ENCODE measurements around the gene PFKFB1. TPM values are rescaled to one million over a fixed set of nuclear protein-coding genes. Genes with fewer than 3 reads are reported as not detected.
A peak's percentile ranks its signal among the peaks of the same experiment; 100 is the strongest.

Gene PFKFB1
- total RNA-seq, 2 donors from 2014 or later, result 0.23 to 1.0 TPM

GRCh38 chrX:54921427-54922021 lies 72.5 kb downstream of the PFKFB1 start:
- 0% methylated on average over 28 of the region's 29 CpGs for WGBS
- H3K4me1 ChIP-seq (replicated peaks), result no peaks in the 10 kb centered on the region
- H3K27ac ChIP-seq, result no peak overlapping the region
- H3K4me3 ChIP-seq, result peak overlapping the region; percentile 25 to 35
- H3K27me3 ChIP-seq (replicated peaks; ENCODE audit: insufficient read depth), result no peaks in the 10 kb centered on the region
- TF ChIP-seq POLR2A (IDR thresholded peaks at IDR 0.05), result no peak
- no peak for TF ChIP-seq POLR2AphosphoS5 (IDR thresholded peaks at IDR 0.05)
- TF ChIP-seq CTCF (IDR thresholded peaks at IDR 0.05), result no peak
- no peaks in the 10 kb centered on the region for H3K36me3 ChIP-seq
- DNase-seq (ENCODE audit: low spot score), result peak; percentile 16
- no peaks in the 10 kb centered on the region for H3K9me3 ChIP-seq
- intact Hi-C loops (cut with DNase I), result no loop called here

GRCh38 chrX:54920610-54921426 lies 73.2 kb downstream of the PFKFB1 start, which contains the start of gene TRO:
TRO (plus strand) TSS chrX:54920824; CDS start chrX:54922247, 1,423 bp downstream.
- no peaks in the 10 kb centered on the region for H3K27me3 ChIP-seq (replicated peaks; ENCODE audit: insufficient read depth)
- H3K9me3 ChIP-seq, result no peaks in the 10 kb centered on the region
- no peaks in the 10 kb centered on the region for H3K36me3 ChIP-seq
- TF ChIP-seq POLR2AphosphoS5 (IDR thresholded peaks at IDR 0.05) (no peak), POLR2A (IDR thresholded peaks at IDR 0.05) (no peak), CTCF (IDR thresholded peaks at IDR 0.05) (no peak)
- H3K4me1 ChIP-seq (replicated peaks), result no peaks in the 10 kb centered on the region
- intact Hi-C loops (cut with DNase I), result no loop called here
- H3K27ac ChIP-seq, result no peak within 1 kb of the TSS
- no peak for DNase-seq (ENCODE audit: low spot score)
- under 1% methylated on average over 29 of the region's 29 CpGs for WGBS
- H3K4me3 ChIP-seq, result peak within 1 kb of the TSS; percentile 25 to 35

- no peak for TF ChIP-seq POLR2A (IDR thresholded peaks at IDR 0.05)
- no peak for TF ChIP-seq POLR2AphosphoS5 (IDR thresholded peaks at IDR 0.05)
- TF ChIP-seq CTCF (IDR thresholded peaks at IDR 0.05), result no peak
- H3K4me3 ChIP-seq, result no peak overlapping the region
Measured at GRCh38 chrX:54909941-54910340, 84.0 kb downstream of the PFKFB1 start.

GRCh38 chrX:54894159-54894558 lies 99.8 kb downstream of the PFKFB1 start:
- H3K27me3 ChIP-seq (replicated peaks; ENCODE audit: insufficient read depth), result no peaks in the 10 kb centered on the region
- TF ChIP-seq POLR2A (IDR thresholded peaks at IDR 0.05) (no peak), CTCF (IDR thresholded peaks at IDR 0.05) (no peak), POLR2AphosphoS5 (IDR thresholded peaks at IDR 0.05) (no peak)
- H3K4me3 ChIP-seq, result no peak overlapping the region
- no peak for DNase-seq (ENCODE audit: low spot score)
- intact Hi-C loops (cut with DNase I), result no loop called here
- H3K9me3 ChIP-seq, result no peaks in the 10 kb centered on the region
- no peaks in the 10 kb centered on the region for H3K36me3 ChIP-seq
- WGBS, result 83% methylated on average over 1 of the region's 1 CpG
- no peak overlapping the region for H3K27ac ChIP-seq
- no peaks in the 10 kb centered on the region for H3K4me1 ChIP-seq (replicated peaks)

More at GRCh38 chrX:54909941-54910340, 84.0 kb downstream of the PFKFB1 start:
- Histone ChIP-seq H3K36me3 (no peaks in the 10 kb centered on the region), H3K4me1 (replicated peaks) (no peaks in the 10 kb centered on the region), H3K27me3 (replicated peaks; ENCODE audit: insufficient read depth) (no peaks in the 10 kb centered on the region), H3K27ac (no peak overlapping the region), H3K9me3 (no peaks in the 10 kb centered on the region)
- no peak for DNase-seq (ENCODE audit: low spot score)
- intact Hi-C loops (cut with DNase I), result no loop called here
